GM19452 (cell line): ENCODE data around the gene TRIB2.

Experiments
- ATAC-seq: cut with Tn5 transposase; IDR thresholded peaks from one replicate; pipeline ENCODE4 v1.9.1; 2021; ENCODE audit not compliant: unreplicated experiment

TRIB2 gene

GRCh38 chr2:12737738-12738485, 21.2 kb downstream of the TRIB2 start:
- no peak for ATAC-seq

- no peak for ATAC-seq
Observed at GRCh38 chr2:12739721-12740254, 23.1 kb downstream of the TRIB2 start.

- no peak for ATAC-seq
Observed at GRCh38 chr2:12741380-12741779, 24.6 kb downstream of the TRIB2 start.

- ATAC-seq, result no peak
Observed at GRCh38 chr2:12742891-12743290, 26.2 kb downstream of the TRIB2 start.

GRCh38 chr2:12750166-12750905, 33.6 kb downstream of the TRIB2 start:
- ATAC-seq, result no peak

- no peak for ATAC-seq
Observed at GRCh38 chr2:12754643-12755042, 37.9 kb downstream of the TRIB2 start.

GRCh38 chr2:12755384-12755783, 38.6 kb downstream of the TRIB2 start:
- no peak for ATAC-seq

- ATAC-seq, result no peak
Observed at GRCh38 chr2:12759248-12759647, 42.5 kb downstream of the TRIB2 start.

- ATAC-seq, result no peak
Observed at GRCh38 chr2:12761104-12761503, 44.4 kb downstream of the TRIB2 start.

- ATAC-seq, result no peak
Observed at GRCh38 chr2:12762337-12762736, 45.6 kb downstream of the TRIB2 start.

- ATAC-seq, result no peak
Observed at GRCh38 chr2:12762976-12763375, 46.2 kb downstream of the TRIB2 start.

GRCh38 chr2:12763486-12763885, 46.8 kb downstream of the TRIB2 start:
- ATAC-seq, result no peak

GRCh38 chr2:12764075-12764730, 47.5 kb downstream of the TRIB2 start:
- ATAC-seq, result no peak

GRCh38 chr2:12764849-12765605, 48.3 kb downstream of the TRIB2 start:
- ATAC-seq, result no peak

- ATAC-seq, result no peak
Observed at GRCh38 chr2:12766421-12766879, 49.7 kb downstream of the TRIB2 start.

GRCh38 chr2:12767541-12767940, 50.8 kb downstream of the TRIB2 start:
- ATAC-seq, result no peak

GRCh38 chr2:12767996-12768624, 51.4 kb downstream of the TRIB2 start:
- no peak for ATAC-seq

GRCh38 chr2:12769492-12770105, 52.9 kb downstream of the TRIB2 start:
- ATAC-seq, result no peak

- ATAC-seq, result no peak
Observed at GRCh38 chr2:12770300-12770968, 53.7 kb downstream of the TRIB2 start.
